B cell (primary cell): ENCODE measurements around the gene MGMT. TPM values are rescaled to one million over a fixed set of nuclear protein-coding genes. Genes with fewer than 3 reads are reported as not detected.

Experiments
- ATAC-seq: fragments of 200-7000 bp; cut with Tn5 transposase; one replicate; pipeline ENCODE4 v1.10.0; 2021; ENCODE audit warnings: low read depth, mild to moderate bottlenecking, moderate number of reproducible peaks, moderate library complexity
- CTCF ChIA-PET: fragments of 350-600 bp; sonication (Branson Sonifier 250); formaldehyde crosslinking; loops from one replicate; lab custom pipeline; 2021; ENCODE audit warnings: antibody characterized with exemption, inconsistent platforms; lab: Charles Lee
- POLR2A ChIA-PET: fragments of 350-600 bp; sonication (Branson Sonifier 250); formaldehyde crosslinking; loops from one replicate; lab custom pipeline; 2021; ENCODE audit warnings: antibody characterized with exemption; lab: Charles Lee
- DNase-seq: peaks from one replicate; pipeline ENCODE4 v3.0.0; 2013
- H2AFZ ChIP-seq: 2 replicates; pipeline ENCODE4 v1.6.1; 2012; ENCODE audit warnings: mild to moderate bottlenecking, low read depth, low read length; ENCODE audit not compliant: insufficient read depth, poor library complexity, severe bottlenecking
- H3K27ac ChIP-seq, 2 donors: 1 replicate in 1 of 2; 2 replicates in 1 of 2; pipeline ENCODE4 v1.5.1; 2012 to 2013; ENCODE audit warnings: low read length in 2 of 2, mild to moderate bottlenecking in 2 of 2, moderate library complexity in 1 of 2
- H3K27me3 ChIP-seq, 4 experiments: fragments of 200-600 bp in 1 of 4; sonication (generic) in 1 of 4; replicated peaks in 1 of 4; 1 replicate in 2 of 4; 2 replicates in 2 of 4; pipeline versions ENCODE4 v1.6.1 to v1.7.0; 2013 to 2016; ENCODE audit warnings: low read length in 3 of 4, mild to moderate bottlenecking in 2 of 4, mixed read lengths in 1 of 4, moderate library complexity in 1 of 4; ENCODE audit not compliant: insufficient read depth in 4 of 4, control insufficient read depth in 3 of 4; ENCODE audit errors: control extremely low read depth in 1 of 4
- H3K36me3 ChIP-seq, 2 experiments: replicated peaks in 1 of 2; 1 replicate in 1 of 2; 2 replicates in 1 of 2; pipeline versions ENCODE4 v1.6.1 to v1.7.1; 2013; ENCODE audit warnings: low read length in 1 of 2; ENCODE audit not compliant: insufficient read depth in 2 of 2, control insufficient read depth in 1 of 2; ENCODE audit errors: control extremely low read depth in 1 of 2, extremely low read depth in 1 of 2
- H3K4me1 ChIP-seq, 2 donors: fragments of 200-600 bp in 1 of 2; sonication (generic) in 1 of 2; 1 replicate in 1 of 2; 2 replicates in 1 of 2; pipeline versions ENCODE4 v1.5.1 to v1.6.1; 2013 to 2017; ENCODE audit warnings: low read length in 2 of 2; ENCODE audit not compliant: control insufficient read depth in 2 of 2, insufficient read depth in 2 of 2
- H3K4me2 ChIP-seq: replicated peaks from 2 replicates; pipeline ENCODE3; 2012; ENCODE audit warnings: mild to moderate bottlenecking, low read depth, low read length; ENCODE audit not compliant: poor library complexity, severe bottlenecking
- H3K4me3 ChIP-seq, 5 experiments: fragments of 200-600 bp in 1 of 5; sonication (generic) in 1 of 5; 1 replicate in 3 of 5; 2 replicates in 2 of 5; pipeline versions ENCODE4 v1.5.1 to v1.7.0; 2011 to 2016; ENCODE audit warnings: low read length in 4 of 5, mild to moderate bottlenecking in 4 of 5, low read depth in 2 of 5, control low read depth in 1 of 5, moderate library complexity in 1 of 5; ENCODE audit not compliant: insufficient read depth in 1 of 5; ENCODE audit errors: control extremely low read depth in 1 of 5, extremely low read depth in 1 of 5
- H3K79me2 ChIP-seq: fragments of 200-600 bp; sonication (generic); one replicate; pipeline ENCODE4 v1.6.0; 2016; ENCODE audit warnings: low read length; ENCODE audit not compliant: control insufficient read depth, insufficient read depth
- H3K9ac ChIP-seq: fragments of 200-600 bp; sonication (generic); 2 replicates; pipeline ENCODE4 v1.6.1; 2017; ENCODE audit warnings: mild to moderate bottlenecking, low read length, moderate library complexity
- H3K9me3 ChIP-seq, 3 donors: one replicate each; pipeline versions ENCODE4 v1.6.1 to v1.7.1; 2013; ENCODE audit warnings: low read length in 2 of 3; ENCODE audit not compliant: control insufficient read depth in 2 of 3, insufficient read depth in 1 of 3; ENCODE audit errors: control extremely low read depth in 1 of 3
- H4K20me1 ChIP-seq: 2 replicates; pipeline ENCODE4 v1.6.0; 2012; ENCODE audit warnings: mild to moderate bottlenecking, low read length; ENCODE audit not compliant: insufficient read depth, control insufficient read depth, poor library complexity, severe bottlenecking
- H3K27ac Mint-ChIP-seq: one replicate; pipeline ENCODE4 v1.8.0; 2021; ENCODE audit warnings: mixed read lengths
- H3K27me3 Mint-ChIP-seq: one replicate; pipeline ENCODE4 v1.8.0; 2021; ENCODE audit warnings: mixed read lengths
- H3K4me1 Mint-ChIP-seq: one replicate; pipeline ENCODE4 v1.8.0; 2021; ENCODE audit warnings: mixed read lengths
- H3K4me3 Mint-ChIP-seq: one replicate; pipeline ENCODE4 v1.8.0; 2021; ENCODE audit warnings: mixed read lengths
- H3K9me3 Mint-ChIP-seq: one replicate; pipeline ENCODE4 v1.8.0; 2022; ENCODE audit warnings: mixed read lengths; ENCODE audit not compliant: insufficient read depth
- EZH2 ChIP-seq: IDR thresholded peaks from 2 replicates; pipeline ENCODE4 v1.6.1; 2012; ENCODE audit warnings: borderline replicate concordance, low read depth, mild to moderate bottlenecking, moderate library complexity, low read length; ENCODE audit not compliant: insufficient read depth, poor library complexity, severe bottlenecking
- WGBS: methylation state at CpG from one replicate; pipeline ENCODE4 v1.1.5; 2013; ENCODE audit warnings: missing lambda C conversion rate; ENCODE audit not compliant: insufficient coverage; 5-methylcytosine and 5-hydroxymethylcytosine counted together
- intact Hi-C: fragments of 100-400 bp; cut with micrococcal nuclease; formaldehyde crosslinking; loops from one replicate; pipeline ENCODE4 v1.10.0; 2022
- polyA plus RNA-seq: library from polyadenylated mRNA; depleted of rRNA; stranded (reverse); fragments of >200 nt; gene quantifications from 2 replicates; pipeline ENCODE4 v1.2.3, GENCODE V29; 2012
- total RNA-seq, 2 donors: library from RNA; stranded (reverse); fragments of 120-200 nt in 1 of 2; gene quantifications; 1 replicate in 1 of 2; 2 replicates in 1 of 2; pipeline versions ENCODE4 v1.2.3 to v1.2.4, GENCODE V29; 2013 to 2022
- TF ChIP-seq, protein P1 (sequence below): fragments of 200-600 bp; IDR thresholded peaks from one replicate; pipeline ENCODE4 v1.8.0; 2022; ENCODE audit warnings: antibody characterized with exemption, mild to moderate bottlenecking

Gene MGMT
- total and polyA plus RNA-seq, 2 donors (not counting 1 experiment from before 2014, with no cell fraction given) = 16.6 to 87.7 TPM

DNA sequence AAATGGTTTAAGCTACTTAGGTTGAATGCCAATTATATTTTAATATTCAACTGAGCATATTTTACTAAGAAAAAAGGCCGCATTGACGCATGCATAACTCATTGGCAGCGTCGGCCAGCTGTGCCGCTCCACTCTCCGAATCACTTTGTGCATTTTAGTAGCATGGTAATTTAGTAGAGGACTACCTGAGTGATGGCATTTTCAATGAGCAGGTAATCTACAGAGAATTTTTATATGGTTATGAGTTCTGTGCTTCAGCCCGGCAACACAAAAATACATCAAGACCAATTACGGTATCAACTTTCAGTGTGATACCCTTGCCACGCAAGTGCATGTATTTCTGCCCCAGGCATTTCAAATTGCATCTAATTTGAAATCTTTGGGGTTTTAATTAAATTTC lies 249.8 kb downstream of the MGMT start:
- peaks cover 0 to 26% (median 3%) of the 10 kb centered on the region in 3 donors for H3K9me3 ChIP-seq
- WGBS = 100% methylated on average over 6 of the region's 9 CpGs

DNA sequence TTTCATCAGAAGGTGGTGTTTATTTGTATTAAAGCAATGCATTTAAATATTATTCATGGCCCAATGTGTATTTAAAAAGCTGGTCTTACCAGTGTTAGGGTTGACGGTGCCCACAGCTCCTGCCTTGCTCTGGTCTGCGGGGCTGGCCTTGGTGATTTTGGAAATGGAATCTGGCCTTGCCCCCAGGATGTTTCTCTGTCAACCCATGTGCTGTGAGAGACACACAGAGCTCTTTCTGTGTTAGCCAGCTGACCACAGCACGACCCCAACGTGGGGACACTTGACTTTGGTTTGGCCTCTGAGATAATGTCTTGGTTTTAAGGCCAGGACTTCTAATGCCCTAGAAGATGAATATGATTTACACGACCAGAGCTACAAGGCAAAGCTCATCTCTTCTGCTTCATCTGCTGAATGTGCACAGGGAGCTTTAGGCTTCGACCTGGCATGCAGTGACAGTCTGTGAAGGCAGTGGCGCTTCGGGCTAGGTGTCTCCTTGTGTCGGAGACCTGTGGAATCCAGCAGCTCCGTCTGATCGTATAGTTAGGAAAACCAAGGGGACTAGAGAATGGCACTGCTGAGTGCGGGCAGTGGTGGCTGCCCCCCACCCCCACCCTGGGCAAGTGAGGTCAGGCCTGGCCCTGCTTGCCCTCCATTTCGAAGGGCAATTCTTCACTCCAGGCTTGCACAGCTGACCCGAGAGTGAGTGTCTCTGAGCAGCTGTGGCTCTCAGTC lies 250.9 kb downstream of the MGMT start:
- DNase-seq = no peak
- Histone ChIP-seq H3K27ac (no peak overlapping the region), H3K9ac (no peak overlapping the region), H3K4me1 (no peaks in the 10 kb centered on the region), H3K27me3 (no peaks in the 10 kb centered on the region), H3K4me2 (no peak overlapping the region), H3K4me3 (no peak overlapping the region), H3K79me2 (no peaks in the 10 kb centered on the region), H3K36me3 (no peaks in the 10 kb centered on the region), H4K20me1 (no peaks in the 10 kb centered on the region), H2AFZ (no peak overlapping the region), H3K9me3 (peaks cover 0 to 29% (median 3%) of the 10 kb centered on the region in 3 donors)
- ChIA-PET CTCF (no interaction called here), POLR2A (no interaction called here)
- 95% methylated on average over 13 of the region's 14 CpGs for WGBS
- Mint-ChIP-seq H3K9me3 (peaks cover 7% of the 10 kb centered on the region), H3K4me1 (no peaks in the 10 kb centered on the region), H3K27me3 (no peaks in the 10 kb centered on the region), H3K27ac (no peak overlapping the region), H3K4me3 (no peak overlapping the region)
- intact Hi-C loops = no loop called here
- ATAC-seq = no peak
- TF ChIP-seq, protein P1, sequence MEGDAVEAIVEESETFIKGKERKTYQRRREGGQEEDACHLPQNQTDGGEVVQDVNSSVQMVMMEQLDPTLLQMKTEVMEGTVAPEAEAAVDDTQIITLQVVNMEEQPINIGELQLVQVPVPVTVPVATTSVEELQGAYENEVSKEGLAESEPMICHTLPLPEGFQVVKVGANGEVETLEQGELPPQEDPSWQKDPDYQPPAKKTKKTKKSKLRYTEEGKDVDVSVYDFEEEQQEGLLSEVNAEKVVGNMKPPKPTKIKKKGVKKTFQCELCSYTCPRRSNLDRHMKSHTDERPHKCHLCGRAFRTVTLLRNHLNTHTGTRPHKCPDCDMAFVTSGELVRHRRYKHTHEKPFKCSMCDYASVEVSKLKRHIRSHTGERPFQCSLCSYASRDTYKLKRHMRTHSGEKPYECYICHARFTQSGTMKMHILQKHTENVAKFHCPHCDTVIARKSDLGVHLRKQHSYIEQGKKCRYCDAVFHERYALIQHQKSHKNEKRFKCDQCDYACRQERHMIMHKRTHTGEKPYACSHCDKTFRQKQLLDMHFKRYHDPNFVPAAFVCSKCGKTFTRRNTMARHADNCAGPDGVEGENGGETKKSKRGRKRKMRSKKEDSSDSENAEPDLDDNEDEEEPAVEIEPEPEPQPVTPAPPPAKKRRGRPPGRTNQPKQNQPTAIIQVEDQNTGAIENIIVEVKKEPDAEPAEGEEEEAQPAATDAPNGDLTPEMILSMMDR = no peak
- no peak for TF ChIP-seq EZH2

More for the DNA sequence above, 249.8 kb downstream of the MGMT start:
- POLR2A ChIA-PET = no interaction called here
- Mint-ChIP-seq H3K9me3 (peaks cover 5% of the 10 kb centered on the region), H3K4me1 (no peaks in the 10 kb centered on the region), H3K27ac (no peak overlapping the region), H3K27me3 (no peaks in the 10 kb centered on the region), H3K4me3 (no peak overlapping the region)
- no peaks in the 10 kb centered on the region for H3K79me2 ChIP-seq
- H3K27ac ChIP-seq = no peak overlapping the region
- H3K36me3 ChIP-seq = no peaks in the 10 kb centered on the region
- no peaks in the 10 kb centered on the region for H3K27me3 ChIP-seq
- H3K4me2 ChIP-seq = no peak overlapping the region
- H3K4me3 ChIP-seq = no peak overlapping the region
- CTCF ChIA-PET = no interaction called here
- no peak overlapping the region for H2AFZ ChIP-seq
- no peaks in the 10 kb centered on the region for H4K20me1 ChIP-seq
- no peak for DNase-seq
- intact Hi-C loops = no loop called here
- no peak for TF ChIP-seq EZH2
- TF ChIP-seq, protein P1 = no peak
- no peak overlapping the region for H3K9ac ChIP-seq
- no peak for ATAC-seq
- no peaks in the 10 kb centered on the region for H3K4me1 ChIP-seq
